Retinal pigment epithelial cell (primary cell): ENCODE results near the gene PNPLA2.
A peak's percentile ranks its signal among the peaks of the same experiment; 100 is the strongest.

Source experiments
- DNase-seq: peaks from one replicate; pipeline ENCODE4 v3.0.0-alpha.2; 2010; ENCODE audit warnings: low read depth
- H3K4me3 ChIP-seq: 2 replicates; pipeline ENCODE4 v1.5.1; 2011; ENCODE audit warnings: mild to moderate bottlenecking, low read length, control low read depth, moderate library complexity
- CTCF ChIP-seq: conservative IDR thresholded peaks from 2 replicates; pipeline ENCODE4 v1.5.1; 2011; ENCODE audit warnings: low read depth, low read length, control low read depth, inconsistent platforms

PNPLA2 gene

GRCh38 chr11:816433-816779 is 2.3 kb upstream of the PNPLA2 start:
- TF ChIP-seq CTCF: no peak
- H3K4me3 ChIP-seq: no peak overlapping the region
- no peak for DNase-seq

- peak overlapping the region; percentile 63 for H3K4me3 ChIP-seq
- DNase-seq: no peak
- peak; percentile 7 for TF ChIP-seq CTCF
Observed at GRCh38 chr11:819129-819931, 616 bp downstream of the PNPLA2 start.

- DNase-seq: no peak
- H3K4me3 ChIP-seq: peak overlapping the region; percentile 63
- no peak for TF ChIP-seq CTCF
Observed at GRCh38 chr11:819943-820649, 1.4 kb downstream of the PNPLA2 start.

GRCh38 chr11:820655-821511 is 2.2 kb downstream of the PNPLA2 start:
- no peak for DNase-seq
- no peak for TF ChIP-seq CTCF

GRCh38 chr11:821512-822371 is 3.0 kb downstream of the PNPLA2 start:
- no peak overlapping the region for H3K4me3 ChIP-seq
- DNase-seq: no peak
- TF ChIP-seq CTCF: no peak

More at GRCh38 chr11:820655-821511, 2.2 kb downstream of the PNPLA2 start:
- H3K4me3 ChIP-seq: peak overlapping the region; percentile 63
